Gastrocnemius medialis (tissue), 4 donors: ENCODE measurements around the gene CRYL1. TPM values are rescaled to one million over a fixed set of nuclear protein-coding genes. Genes with fewer than 3 reads are reported as not detected.

Source experiments
- ATAC-seq, 2 donors: fragments of 150-250 bp; one replicate each; pipeline ENCODE4 v1.9.1; 2016
- DNase-seq, 2 donors: peaks; one replicate each; pipeline ENCODE4 v3.0.0-alpha.2; 2019
- H3K27ac ChIP-seq, 4 donors: fragments of 200-600 bp; sonication (generic); 1 replicate in 1 of 4; 2 replicates in 3 of 4; pipeline ENCODE4 v1.5.1; 2016 to 2018; ENCODE audit warnings: mild to moderate bottlenecking in 2 of 4, moderate library complexity in 1 of 4
- H3K27me3 ChIP-seq, 3 donors: fragments of 200-600 bp; sonication (generic) in 2 of 3; 1 replicate in 1 of 3; 2 replicates in 2 of 3; pipeline versions ENCODE4 v1.5.1 to v1.6.0; 2016 to 2019; ENCODE audit warnings: mild to moderate bottlenecking in 1 of 3, moderate library complexity in 1 of 3
- H3K36me3 ChIP-seq, 2 donors: fragments of 200-600 bp; sonication (generic) in 1 of 2; one replicate each; pipeline ENCODE4 v1.5.1; 2017 to 2018
- H3K4me1 ChIP-seq, 2 donors: fragments of 200-600 bp; sonication (generic) in 1 of 2; one replicate each; pipeline ENCODE4 v1.5.1; 2016 to 2017; ENCODE audit warnings: mild to moderate bottlenecking in 2 of 2
- H3K4me3 ChIP-seq, 4 donors: fragments of 200-600 bp; sonication (generic) in 3 of 4; 1 replicate in 1 of 4; 2 replicates in 3 of 4; pipeline ENCODE4 v1.5.1; 2016 to 2019; ENCODE audit warnings: mild to moderate bottlenecking in 2 of 4
- H3K9me3 ChIP-seq, 3 donors: fragments of 200-600 bp; sonication (generic) in 2 of 3; 1 replicate in 1 of 3; 2 replicates in 2 of 3; pipeline ENCODE4 v1.5.1; 2016 to 2019
- CTCF ChIP-seq, 5 experiments: fragments of 450-650 bp in 3 of 5; fragments of 200-600 bp in 2 of 5; sonication (generic) in 2 of 5; IDR thresholded peaks in 4 of 5; conservative IDR thresholded peaks in 1 of 5; 1 replicate in 4 of 5; 2 replicates in 1 of 5; pipeline ENCODE4 v1.5.1; 2016 to 2019; ENCODE audit warnings: antibody characterized with exemption in 5 of 5, mild to moderate bottlenecking in 3 of 5, moderate library complexity in 3 of 5
- POLR2A ChIP-seq, 2 donors: fragments of 450-650 bp; IDR thresholded peaks; one replicate each; pipeline ENCODE4 v1.6.1; 2017; ENCODE audit warnings: antibody characterized with exemption in 2 of 2, mild to moderate bottlenecking in 2 of 2, moderate library complexity in 2 of 2
- in situ Hi-C, 4 donors: fragments of 200-750 bp; cut with MboI; loops; one replicate each; pipeline versions ENCODE4 v1.15.0 to v1.8.0; 2017; ENCODE audit warnings: low sequenced_read_pairs in 4 of 4
- intact Hi-C: fragments of 100-400 bp; cut with DNase I; formaldehyde crosslinking; loops from one replicate; pipeline ENCODE4 v1.15.1; 2023; ENCODE audit warnings: low total_unique reads
- total RNA-seq, 4 donors: library from RNA; depleted of rRNA; stranded (reverse); fragments of >200 nt; gene quantifications; one replicate each; pipeline versions ENCODE4 v1.1.0 to v1.2.3, GENCODE V29; 2016

CRYL1 gene
- total RNA-seq, 4 donors from 2014 or later, result 11.0 to 17.4 (median 15.7) TPM

- DNase-seq (no peak), ATAC-seq (no peak)
- intact Hi-C loops, result no loop called here
- no peak overlapping the region for H3K4me3 ChIP-seq
- H3K4me1 ChIP-seq, result no peaks in the 10 kb centered on the region
- H3K27ac ChIP-seq, result no peak overlapping the region
- no peaks in the 10 kb centered on the region for H3K27me3 ChIP-seq
- TF ChIP-seq CTCF (IDR thresholded peaks at IDR 0.05 in 4 of 5, conservative IDR thresholded peaks at IDR 0.05 in 1 of 5) (no peak), POLR2A (IDR thresholded peaks at IDR 0.05) (no peak)
- in situ Hi-C loops, result no loop called here
- H3K36me3 ChIP-seq, result no peaks in the 10 kb centered on the region
- H3K9me3 ChIP-seq, result no peaks in the 10 kb centered on the region
Measured at GRCh38 chr13:20451397-20451796, 74.3 kb downstream of the CRYL1 start.

GRCh38 chr13:20448470-20448869 is 77.2 kb downstream of the CRYL1 start:
- DNase-seq (no peak), ATAC-seq (no peak)
- in situ Hi-C loops (no loop called here), intact Hi-C loops (no loop called here)
- Histone ChIP-seq H3K4me3 (no peak overlapping the region), H3K27me3 (no peaks in the 10 kb centered on the region), H3K27ac (no peak overlapping the region), H3K36me3 (no peaks in the 10 kb centered on the region), H3K9me3 (no peaks in the 10 kb centered on the region), H3K4me1 (no peaks in the 10 kb centered on the region)
- no peak for TF ChIP-seq CTCF (IDR thresholded peaks at IDR 0.05 in 4 of 5, conservative IDR thresholded peaks at IDR 0.05 in 1 of 5)

- in situ Hi-C loops (no loop called here), intact Hi-C loops (no loop called here)
- Histone ChIP-seq H3K27me3 (no peaks in the 10 kb centered on the region), H3K27ac (no peak overlapping the region), H3K36me3 (no peaks in the 10 kb centered on the region), H3K4me1 (no peaks in the 10 kb centered on the region), H3K4me3 (no peak overlapping the region), H3K9me3 (no peaks in the 10 kb centered on the region)
- DNase-seq (no peak), ATAC-seq (no peak)
- no peak for TF ChIP-seq POLR2A (IDR thresholded peaks at IDR 0.05)
- TF ChIP-seq CTCF (IDR thresholded peaks at IDR 0.05 in 4 of 5, conservative IDR thresholded peaks at IDR 0.05 in 1 of 5), result no peak
Measured at GRCh38 chr13:20446900-20447299, 78.8 kb downstream of the CRYL1 start.

GRCh38 chr13:20446405-20446804 is 79.3 kb downstream of the CRYL1 start:
- Histone ChIP-seq H3K36me3 (no peaks in the 10 kb centered on the region), H3K4me1 (no peaks in the 10 kb centered on the region), H3K4me3 (no peak overlapping the region), H3K27me3 (no peaks in the 10 kb centered on the region), H3K27ac (no peak overlapping the region), H3K9me3 (no peaks in the 10 kb centered on the region)
- ATAC-seq (no peak), DNase-seq (no peak)
- intact Hi-C loops, result no loop called here
- in situ Hi-C loops, result no loop called here
- no peak for TF ChIP-seq POLR2A (IDR thresholded peaks at IDR 0.05)
- TF ChIP-seq CTCF (IDR thresholded peaks at IDR 0.05 in 4 of 5, conservative IDR thresholded peaks at IDR 0.05 in 1 of 5), result no peak

- in situ Hi-C loops (no loop called here), intact Hi-C loops (no loop called here)
- H3K4me1 ChIP-seq, result no peaks in the 10 kb centered on the region
- DNase-seq (no peak), ATAC-seq (no peak)
- H3K36me3 ChIP-seq, result no peaks in the 10 kb centered on the region
- H3K27me3 ChIP-seq, result no peaks in the 10 kb centered on the region
- H3K27ac ChIP-seq, result no peak overlapping the region
- no peak for TF ChIP-seq POLR2A (IDR thresholded peaks at IDR 0.05)
- no peak for TF ChIP-seq CTCF (IDR thresholded peaks at IDR 0.05 in 4 of 5, conservative IDR thresholded peaks at IDR 0.05 in 1 of 5)
- no peak overlapping the region for H3K4me3 ChIP-seq
- H3K9me3 ChIP-seq, result no peaks in the 10 kb centered on the region
Measured at GRCh38 chr13:20442798-20443381, 82.8 kb downstream of the CRYL1 start.
